Measurements from ENCODE around the gene DCAF8L2.
"Not testable (repeated sequence)": the region's sequence is repeated elsewhere in the genome, so short reads cannot be mapped to it uniquely, and the experiment has no call there.

Gene DCAF8L2

DNA sequence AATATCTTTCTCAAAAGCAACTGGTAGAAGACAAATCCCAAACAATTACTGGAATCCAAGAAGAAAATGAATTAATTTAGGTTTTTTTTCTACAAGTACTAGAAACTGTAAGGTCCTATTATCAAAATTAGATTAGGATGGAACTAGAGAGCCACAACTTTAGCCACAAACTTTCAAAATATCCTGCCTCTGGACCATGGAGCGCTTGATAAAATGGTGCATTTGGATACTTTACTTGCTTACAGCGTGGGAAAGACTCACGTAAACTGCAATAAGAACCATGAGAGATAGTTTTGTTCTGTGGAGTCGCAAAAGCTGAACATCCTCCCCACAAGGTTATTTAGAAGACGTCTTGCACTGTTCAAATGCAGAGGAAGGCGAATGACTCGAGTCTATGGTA, at the start of gene DCAF8L2:
DCAF8L2 (plus strand) TSS at position 301 of the 400 bp plus-strand sequence. CDS start 156,552 bp downstream, outside the sequence.
- DNase-seq, result no peak

DNA sequence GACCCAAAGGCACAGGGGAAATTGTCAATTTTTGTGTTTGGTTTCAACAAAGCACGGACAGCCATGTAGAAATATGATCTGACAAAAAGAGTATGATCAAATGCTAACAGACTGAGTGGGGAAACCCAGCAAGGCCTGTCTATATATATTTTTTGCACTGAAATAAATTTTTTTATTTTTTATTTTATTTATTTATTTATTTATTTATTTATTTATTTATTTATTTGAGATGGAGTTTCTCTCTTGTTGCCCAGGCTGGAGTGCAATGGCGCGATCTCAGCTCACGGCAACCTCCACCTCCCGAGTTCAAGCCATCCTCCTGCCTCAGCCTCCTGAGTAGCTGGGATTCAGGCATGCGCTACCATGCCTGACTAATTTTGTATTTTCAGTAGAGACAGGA, 49.0 kb upstream of the DCAF8L2 start:
- DNase-seq, result not testable (repeated sequence)

DNA sequence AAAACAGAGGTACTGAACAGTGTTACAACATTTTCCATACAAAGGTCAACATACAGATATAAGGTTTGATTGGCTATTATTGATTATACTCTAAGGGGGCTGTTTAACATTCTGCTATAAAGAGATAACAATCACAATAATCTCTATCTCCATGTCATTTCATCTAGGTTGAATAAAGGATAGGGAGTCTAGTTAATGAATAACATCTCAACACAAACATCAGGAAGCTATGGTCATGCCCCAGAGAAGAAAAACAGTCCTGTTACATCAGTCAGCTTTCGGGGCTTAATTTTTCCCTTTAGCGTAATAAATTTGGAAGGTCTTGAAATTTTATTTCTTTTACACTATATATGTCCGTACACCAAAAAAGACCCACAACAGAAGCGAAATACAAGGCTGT, 41.5 kb upstream of the DCAF8L2 start:
- DNase-seq, result no peak

DNA sequence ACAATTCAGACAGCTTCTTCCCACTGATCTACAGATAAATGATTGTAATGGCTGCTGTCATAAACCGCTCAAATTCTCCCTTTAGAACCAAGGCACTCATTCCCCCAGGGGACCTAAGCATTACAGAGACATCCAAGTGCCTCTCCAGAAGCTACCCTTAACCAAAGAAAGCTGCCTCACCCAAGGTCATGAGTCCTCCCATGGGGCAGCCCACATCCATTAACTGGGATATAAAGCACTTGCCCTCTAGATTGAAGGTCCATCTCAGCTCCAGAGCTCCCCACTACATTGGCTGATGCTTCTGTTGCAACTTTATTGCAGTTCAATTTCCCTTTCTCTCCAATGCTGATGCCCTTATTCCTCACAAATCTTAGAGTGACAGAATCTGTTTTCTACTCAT, 40.5 kb upstream of the DCAF8L2 start:
- no peak for DNase-seq

DNA sequence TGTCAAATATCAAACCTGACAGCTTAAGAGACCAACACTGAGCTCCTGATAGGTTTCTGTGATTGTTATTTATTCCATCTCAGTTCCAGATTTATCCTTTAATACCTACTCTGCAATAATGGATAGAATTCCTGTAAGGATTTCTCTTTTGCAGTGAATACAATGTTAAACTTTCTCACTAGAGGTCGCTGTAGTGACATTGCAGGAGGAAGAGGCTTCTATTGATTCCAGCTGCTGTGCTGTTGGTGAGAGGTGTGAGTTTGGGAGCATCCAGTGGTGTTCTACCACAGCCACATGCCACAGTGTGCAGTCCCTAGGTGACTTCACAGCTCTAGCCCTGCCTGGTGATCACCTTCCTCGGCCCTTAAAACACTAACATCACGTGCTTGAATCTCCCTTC, 34.6 kb upstream of the DCAF8L2 start:
- no peak for DNase-seq

DNA sequence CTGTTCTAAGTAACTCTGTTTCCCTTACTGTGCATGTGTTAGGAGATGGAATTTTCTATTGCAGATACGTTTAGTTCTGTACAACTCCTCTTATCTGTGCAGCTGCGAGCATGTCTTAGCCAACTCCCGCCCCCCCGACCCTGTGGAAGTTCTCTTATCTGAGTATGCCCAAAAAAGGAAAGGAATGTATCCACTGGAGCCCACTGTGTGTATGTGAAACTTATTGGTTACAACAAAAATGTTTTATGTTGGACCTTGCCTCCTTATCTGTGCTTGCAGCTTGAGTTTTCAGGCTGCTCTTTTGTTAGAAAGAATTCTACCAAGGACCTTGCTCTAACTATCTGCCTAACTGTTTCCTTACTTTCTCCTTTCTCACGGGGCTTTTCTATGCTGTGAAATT, 24.2 kb upstream of the DCAF8L2 start:
- no peak for DNase-seq

DNA sequence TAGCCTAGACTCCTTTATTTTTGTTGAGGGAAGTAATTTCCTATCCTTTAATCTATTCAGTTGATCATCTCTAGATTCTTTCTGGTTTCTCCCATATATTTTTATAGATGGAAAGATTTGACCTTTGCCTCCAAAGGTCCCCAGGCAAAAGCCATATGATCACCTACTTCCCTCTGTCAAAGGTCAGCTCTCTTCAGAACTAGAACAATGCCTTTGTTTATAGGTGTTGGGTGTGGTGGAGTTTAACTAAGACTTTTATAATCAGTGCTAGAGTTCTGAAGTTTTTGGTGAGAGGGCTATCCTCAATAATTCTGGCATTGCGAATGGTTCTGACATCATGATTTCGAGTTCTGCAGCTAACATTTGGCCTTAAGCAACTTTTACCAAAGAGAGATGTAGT, 19.0 kb upstream of the DCAF8L2 start:
- DNase-seq, result no peak

DNA sequence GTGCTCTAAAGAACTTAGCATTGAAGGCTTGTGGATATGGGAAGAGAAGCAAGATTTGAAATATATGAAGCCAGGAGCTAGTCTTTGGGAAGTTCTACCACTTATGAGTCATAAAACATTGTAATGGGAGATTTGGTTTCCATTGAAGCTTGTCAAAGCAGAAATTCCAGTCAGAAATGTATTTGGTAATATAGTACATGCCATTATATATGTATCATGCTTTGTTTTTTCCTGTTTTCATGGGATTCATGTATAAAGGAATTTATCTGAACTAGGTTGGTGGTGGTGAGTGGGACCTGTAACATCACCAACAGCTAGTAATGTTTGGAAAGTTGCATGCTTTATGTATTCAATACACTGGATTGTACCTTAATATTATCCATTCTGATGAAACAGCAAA, 14.6 kb upstream of the DCAF8L2 start:
- no peak for DNase-seq

DNA sequence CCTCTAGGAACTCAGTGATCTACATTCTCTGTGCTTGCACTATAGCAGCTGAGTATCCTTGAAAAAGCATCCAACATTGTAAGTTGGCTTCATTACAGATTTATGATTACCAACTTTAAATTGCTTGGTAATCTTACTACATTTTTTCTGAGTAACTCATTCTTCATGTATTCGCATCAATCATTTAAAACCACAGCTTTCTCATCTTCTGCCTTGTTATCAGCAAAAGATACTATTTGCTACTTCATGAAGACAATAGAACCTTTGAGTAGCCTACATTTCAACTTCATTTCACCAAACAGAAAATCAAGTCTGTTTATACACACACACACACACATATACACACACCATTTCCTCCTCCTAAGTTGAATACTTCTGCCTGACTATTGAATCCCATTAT, 6.2 kb upstream of the DCAF8L2 start:
- DNase-seq, result no peak

DNA sequence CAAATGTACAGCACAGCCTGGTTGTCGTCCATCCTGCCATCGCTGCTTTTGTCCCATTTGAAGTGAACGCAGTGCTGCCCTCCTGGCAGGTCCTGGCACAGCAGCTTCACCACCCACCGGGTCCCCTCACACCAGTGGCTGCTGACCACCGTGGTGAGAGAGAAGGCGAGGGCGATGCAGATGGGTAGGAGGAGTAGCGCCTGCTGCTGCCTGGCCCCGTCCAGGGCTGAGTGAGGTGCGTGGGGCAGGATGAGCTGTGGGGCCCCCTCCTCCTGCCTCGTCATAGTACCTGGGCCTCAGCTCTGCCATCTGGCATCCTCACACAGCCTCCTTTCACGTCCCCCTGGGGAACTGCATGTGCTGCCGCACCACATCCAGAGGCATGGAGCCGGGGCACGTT, 1.8 kb downstream of the DCAF8L2 start:
- no peak for DNase-seq

DNA sequence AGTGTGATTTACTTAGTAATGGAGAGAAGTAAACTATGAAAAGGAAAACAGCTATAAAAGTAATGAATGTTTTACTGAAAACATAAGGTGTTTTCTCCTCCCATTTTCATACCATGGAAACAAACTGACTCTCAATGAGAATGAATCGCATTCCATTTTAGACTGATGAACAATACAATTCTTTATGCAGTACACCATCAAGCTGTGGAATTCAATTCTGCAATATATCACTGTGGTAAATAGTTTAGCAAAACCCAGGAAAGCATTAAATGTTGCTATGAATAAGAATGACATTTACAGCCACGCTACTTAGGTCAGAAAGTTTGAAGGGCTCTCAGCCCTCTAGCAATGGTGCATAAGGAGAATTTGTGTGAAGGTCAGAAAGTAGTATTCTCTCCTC, 7.4 kb downstream of the DCAF8L2 start:
- no peak for DNase-seq

DNA sequence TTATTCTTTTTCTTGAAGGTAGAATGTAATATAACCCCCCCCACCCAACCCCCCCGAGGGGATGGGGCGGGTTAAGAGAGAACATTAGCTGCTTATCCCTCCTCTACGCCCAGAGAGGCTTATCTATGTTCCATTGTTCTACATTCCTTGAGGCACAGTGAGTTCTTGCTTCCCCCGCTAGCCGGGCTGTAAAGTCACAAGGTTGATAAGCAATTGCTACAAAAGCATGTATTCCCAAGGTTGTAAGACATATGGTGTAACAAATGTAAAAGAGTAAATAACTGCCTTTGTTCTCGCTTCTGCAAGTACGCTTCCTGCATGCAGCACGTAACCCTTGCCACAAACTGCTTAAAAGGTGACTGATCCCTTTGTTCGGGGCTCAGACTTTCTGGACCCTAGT, 8.2 kb downstream of the DCAF8L2 start:
- no peak for DNase-seq

DNA sequence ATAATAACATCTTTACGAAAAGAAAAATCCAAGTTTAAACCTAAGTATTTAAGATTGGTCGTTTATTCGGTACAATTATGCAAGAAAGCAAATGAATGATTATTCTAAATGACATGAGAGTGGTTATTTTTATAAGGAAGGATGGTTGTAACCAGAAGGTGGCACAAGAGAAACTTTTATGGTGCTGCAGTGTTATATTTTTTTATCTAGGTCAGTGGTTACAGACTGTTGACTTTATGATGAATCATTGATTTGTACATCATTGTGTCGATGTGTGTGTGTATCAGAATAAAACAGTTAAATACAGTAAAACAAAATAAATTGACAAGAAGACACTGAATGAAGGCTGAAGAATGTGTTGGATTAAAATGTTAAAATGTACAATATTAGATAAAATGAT, 9.8 kb downstream of the DCAF8L2 start:
- no peak for DNase-seq

DNA sequence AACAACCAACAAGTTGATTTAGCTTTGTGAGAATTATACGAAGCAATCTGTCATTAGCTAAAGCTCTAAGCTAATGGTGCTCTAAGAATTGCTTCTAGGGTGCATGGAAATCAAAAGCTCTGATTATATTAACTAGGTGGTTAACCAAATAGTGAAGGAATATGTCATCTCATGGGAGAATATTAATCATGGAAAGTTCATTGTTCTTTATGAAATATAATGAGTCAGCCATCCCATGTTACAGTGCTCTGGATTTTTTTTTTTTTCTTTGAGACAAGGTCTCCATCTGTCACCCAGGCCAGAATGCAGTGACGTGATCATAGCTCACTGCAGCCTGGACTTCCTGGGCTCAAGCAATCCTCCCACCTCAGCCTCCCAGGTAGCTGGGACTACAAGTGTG, 10.5 kb downstream of the DCAF8L2 start:
- DNase-seq, result no peak

DNA sequence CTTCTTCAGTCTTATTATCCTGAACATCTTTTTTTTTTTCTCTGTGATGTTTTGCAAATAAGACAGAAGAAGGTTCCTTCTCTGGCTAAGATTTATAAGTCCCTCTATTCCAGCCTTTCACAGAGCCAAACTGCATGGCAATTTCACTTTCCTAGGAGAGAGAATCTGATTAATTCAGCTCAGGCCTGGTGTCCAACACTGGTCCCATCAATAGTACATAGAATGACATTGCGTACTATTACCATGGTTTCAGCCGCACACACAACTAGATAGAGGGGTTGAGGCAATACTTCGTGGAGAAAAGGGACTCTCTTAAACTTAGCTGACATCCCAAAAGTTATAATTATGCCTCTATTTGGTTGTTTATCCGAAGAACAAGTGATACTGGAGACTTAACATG, 18.5 kb downstream of the DCAF8L2 start:
- no peak for DNase-seq

DNA sequence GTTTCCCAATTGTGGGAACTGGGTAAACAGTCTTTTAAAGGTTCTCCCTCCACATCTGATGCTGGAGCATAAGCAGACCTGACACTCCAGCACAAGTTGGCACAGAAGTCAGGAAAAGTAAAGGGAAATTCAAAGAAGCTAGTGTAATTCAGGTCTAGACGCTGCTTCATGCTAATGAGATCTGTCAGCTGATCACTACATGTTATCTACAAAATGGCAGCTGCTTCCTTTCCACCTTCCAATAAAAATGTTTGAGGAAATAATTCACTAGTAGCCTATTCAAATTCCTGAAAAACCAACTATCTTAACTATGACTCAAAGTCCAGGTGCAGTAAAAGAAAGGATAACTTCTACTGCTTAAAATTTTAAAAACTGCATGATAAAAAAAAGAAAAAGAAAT, 29.3 kb downstream of the DCAF8L2 start:
- DNase-seq, result no peak

DNA sequence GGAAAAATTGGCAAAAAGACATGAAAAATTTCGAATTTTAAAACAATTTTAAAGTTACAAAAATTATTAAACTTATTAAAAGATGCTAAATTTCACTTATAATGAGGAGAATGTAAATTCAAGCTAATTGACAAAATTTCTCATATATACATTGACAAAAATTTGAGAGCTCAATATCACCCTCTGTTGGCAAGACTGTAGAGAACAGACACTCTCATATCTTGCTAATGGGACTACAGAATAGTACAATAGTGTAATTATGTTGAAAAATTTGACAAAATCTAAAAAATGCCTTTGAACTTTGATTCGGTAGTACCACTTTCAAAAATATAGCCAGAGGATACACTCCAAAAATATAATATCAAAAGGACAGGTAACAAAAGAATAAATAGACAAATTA, 29.8 kb downstream of the DCAF8L2 start:
- no peak for DNase-seq

DNA sequence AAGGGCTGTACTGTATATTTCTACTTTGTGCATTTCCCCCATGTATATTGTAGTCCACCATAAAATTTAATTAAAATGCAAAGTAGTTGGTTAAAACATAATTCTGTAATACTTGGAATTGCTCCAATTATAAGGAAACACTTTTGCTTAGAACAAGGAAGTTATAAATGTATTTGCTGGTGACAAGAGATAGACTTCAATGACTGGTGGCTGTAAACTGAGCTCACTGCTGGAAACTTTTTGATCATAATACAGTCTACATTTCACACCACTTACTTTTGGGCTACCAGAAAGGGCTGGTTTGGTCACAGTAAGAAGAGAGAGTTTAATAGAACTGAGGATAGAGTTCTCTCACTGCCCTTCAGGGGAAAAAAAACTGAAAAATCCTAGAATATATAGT, 32.7 kb downstream of the DCAF8L2 start:
- DNase-seq, result no peak

DNA sequence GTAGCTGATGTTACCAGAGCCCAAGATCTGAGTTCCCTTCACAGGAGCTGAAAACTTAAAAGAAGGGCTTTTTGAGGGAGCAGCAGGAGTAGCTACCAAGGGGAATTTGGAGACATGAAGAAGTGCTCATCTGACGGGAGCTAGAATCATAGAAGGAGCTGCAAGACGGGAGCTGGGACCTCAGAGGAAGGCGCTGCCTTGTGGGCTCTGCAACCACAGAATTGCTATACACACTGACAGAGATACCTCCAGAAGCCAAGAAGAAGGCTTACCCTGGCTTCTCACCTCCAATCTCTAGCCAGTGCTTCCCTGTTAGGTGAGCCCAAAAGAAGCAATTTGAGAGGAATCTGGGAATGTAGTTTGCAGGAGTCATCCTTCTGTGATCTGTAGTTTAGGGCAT, 35.9 kb downstream of the DCAF8L2 start:
- DNase-seq, result no peak

DNA sequence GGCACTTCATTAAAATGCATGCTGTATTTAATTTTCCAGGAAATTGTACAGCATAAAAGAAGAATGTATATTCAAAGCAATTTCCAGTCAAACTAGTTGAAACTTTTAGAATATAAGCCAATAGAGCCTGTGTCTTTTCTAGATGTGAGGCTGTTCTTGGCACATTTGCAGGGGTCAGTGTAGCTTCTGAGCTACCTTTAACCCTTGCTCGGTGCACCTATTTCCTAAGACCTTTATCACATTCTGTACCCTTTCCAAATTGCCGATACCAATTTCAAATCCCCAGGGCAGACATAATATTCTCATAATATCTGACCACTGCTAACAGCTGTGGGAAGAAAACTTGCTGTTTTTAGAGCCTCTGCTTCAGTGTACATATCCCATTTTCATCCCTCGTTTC, 43.2 kb downstream of the DCAF8L2 start:
- no peak for DNase-seq

DNA sequence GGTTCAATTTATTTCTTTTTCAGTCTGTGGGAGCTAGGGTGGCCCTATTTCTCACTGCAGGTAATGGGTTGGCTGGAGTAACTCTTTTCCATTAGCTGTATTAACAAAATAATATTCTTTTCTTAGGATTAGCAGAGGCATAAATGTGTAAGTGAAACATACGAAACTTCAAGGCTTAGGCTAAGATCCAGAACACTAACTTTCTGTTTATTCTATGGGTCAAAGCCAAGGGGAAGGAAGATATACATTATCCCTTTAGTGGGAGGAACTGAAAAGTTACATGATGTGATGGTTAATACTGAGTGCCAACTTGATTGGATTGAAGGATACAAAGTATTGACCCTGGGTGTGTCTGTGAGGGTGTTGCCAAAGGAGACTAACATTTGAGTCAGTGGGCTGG, 66.4 kb downstream of the DCAF8L2 start:
- no peak for DNase-seq

DNA sequence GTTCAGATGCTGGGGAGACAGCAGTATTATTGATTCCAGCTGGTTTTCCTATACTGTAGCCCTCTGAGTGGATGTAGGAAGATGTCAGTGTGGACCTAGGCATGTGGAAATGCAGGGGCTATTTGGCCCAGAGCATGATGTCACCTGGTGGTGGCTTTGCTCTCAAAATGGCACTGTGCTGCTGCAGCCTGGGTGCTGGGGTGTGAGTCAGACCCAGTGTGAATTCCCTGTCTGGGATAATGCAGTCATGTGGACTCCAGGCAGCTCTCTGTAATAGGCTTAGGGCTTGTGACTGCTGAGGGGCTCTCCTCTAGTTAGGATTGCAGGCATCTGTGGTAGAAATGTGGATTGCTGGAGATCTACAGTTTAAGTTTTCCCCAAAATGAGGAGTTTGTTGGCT, 70.7 kb downstream of the DCAF8L2 start:
- no peak for DNase-seq

DNA sequence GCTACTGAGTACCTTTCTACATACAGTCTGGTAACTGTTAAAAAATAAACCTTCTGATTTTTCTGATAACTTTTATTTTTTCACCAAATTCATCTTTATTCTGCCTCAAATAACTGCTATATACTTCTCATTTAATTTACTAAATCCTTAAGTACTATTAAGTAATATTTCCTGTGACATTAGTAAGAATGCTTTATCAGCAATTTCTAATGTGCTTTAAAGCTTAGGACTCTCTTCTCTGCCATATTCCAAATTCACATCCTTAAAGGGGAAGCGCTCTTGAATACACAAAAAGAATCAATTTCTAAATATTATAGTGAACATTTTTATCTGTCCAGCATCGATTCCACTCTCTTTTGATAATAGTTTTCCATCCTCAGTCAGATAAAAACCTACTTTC, 81.1 kb downstream of the DCAF8L2 start:
- no peak for DNase-seq

DNA sequence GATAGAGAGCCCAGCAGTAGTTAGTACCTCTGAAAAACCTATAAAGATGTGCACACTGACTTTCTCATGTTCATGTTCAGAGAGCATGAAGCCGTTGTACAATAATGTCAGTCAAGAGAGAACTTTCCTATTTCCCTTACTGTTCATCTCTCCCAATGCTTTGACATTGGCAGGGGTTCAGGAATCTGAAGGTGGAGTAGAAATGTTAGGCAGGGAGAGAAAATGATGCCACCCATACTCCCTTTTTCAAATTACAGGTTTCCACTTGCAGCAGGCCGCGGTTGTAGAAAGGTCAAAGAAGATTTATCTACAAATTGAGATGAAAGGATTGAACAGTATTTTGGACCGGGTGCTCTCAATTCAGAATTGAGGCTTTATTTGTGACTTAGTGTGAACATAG, 84.3 kb downstream of the DCAF8L2 start:
- no peak for DNase-seq

DNA sequence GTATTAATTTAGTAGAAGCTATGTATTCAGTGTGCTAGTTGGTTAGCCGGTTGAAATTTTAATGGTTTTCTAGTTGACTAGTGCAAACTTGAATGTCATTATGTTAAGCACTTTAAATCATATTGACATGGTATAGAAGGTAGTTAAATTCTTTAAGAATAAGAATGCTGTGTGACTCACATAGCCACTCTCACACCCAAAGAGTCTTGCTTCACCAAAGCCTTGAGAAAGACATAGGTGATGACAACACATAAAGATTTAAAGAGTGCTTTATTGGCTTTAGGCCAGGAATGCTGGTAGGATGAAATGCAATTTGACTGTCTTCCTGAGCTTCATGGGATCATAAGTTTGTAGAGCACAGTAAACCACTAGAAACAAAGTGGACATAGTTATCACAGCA, 85.3 kb downstream of the DCAF8L2 start:
- no peak for DNase-seq

DNA sequence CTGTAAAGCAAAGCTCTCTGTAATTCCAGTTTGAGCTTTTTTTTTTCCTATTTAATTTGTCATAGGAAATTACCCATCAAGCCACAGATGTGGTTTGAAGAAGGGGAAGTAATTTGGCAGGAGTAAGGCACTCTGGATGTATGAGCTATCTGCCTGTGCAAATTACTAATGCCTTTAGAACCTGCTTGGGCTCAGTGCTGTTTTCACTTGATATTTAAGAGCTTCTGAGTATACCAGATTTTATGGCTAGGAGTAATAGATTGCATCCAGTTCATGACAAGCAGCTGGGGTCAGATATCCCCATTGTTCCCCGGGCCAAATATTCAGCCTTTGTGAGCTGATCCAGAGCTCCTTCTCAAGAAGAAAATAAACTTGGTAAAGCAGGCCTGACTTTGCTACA, 89.1 kb downstream of the DCAF8L2 start:
- DNase-seq, result no peak
